GM12878 (cell line): ENCODE data around the gene TSHR. TPM values are rescaled to one million over a fixed set of nuclear protein-coding genes. Genes with fewer than 3 reads are reported as not detected.

Experiments used
- ATF2 ChIP-seq: IDR thresholded peaks from 2 replicates; pipeline ENCODE4 v1.6.1; 2012; ENCODE audit warnings: low read length, inconsistent platforms
- ATF3 ChIP-seq: IDR thresholded peaks from 2 replicates; pipeline ENCODE4 v1.6.1; 2011; ENCODE audit warnings: low read depth, mild to moderate bottlenecking, low read length, moderate library complexity, borderline replicate concordance; ENCODE audit errors: extremely low read depth
- BCLAF1 ChIP-seq: fragments of 450-650 bp; IDR thresholded peaks from 2 replicates; pipeline ENCODE4 v1.6.1; 2017; ENCODE audit warnings: antibody characterized with exemption, mild to moderate bottlenecking, moderate library complexity
- BRCA1 ChIP-seq: IDR thresholded peaks from 2 replicates; pipeline ENCODE4 v1.6.1; 2011; ENCODE audit warnings: low read depth, low read length, improper control_type of control experiment
- CBFB ChIP-seq: IDR thresholded peaks from 2 replicates; pipeline ENCODE4 v1.6.1; 2016; ENCODE audit warnings: antibody characterized with exemption, low read depth
- CHD2 ChIP-seq: IDR thresholded peaks from 2 replicates; pipeline ENCODE4 v1.6.1; 2011; ENCODE audit warnings: low read depth, low read length, improper control_type of control experiment, borderline replicate concordance
- CHD4 ChIP-seq: fragments of 200-600 bp; sonication (generic); IDR thresholded peaks from 2 replicates; pipeline ENCODE4 v1.6.1; 2016; ENCODE audit warnings: mild to moderate bottlenecking
- E2F8 ChIP-seq: fragments of 450-650 bp; IDR thresholded peaks from 2 replicates; pipeline ENCODE4 v1.6.1; 2018; ENCODE audit warnings: mild to moderate bottlenecking, low read depth, moderate library complexity; ENCODE audit not compliant: partially characterized antibody
- EP300 ChIP-seq, 2 experiments: fragments of 150-350 bp in 1 of 2; IDR thresholded peaks; 2 replicates each; pipeline ENCODE4 v1.6.1; 2011 to 2012; ENCODE audit warnings: low read depth in 2 of 2, low read length in 2 of 2, borderline replicate concordance in 1 of 2, improper control_type of control experiment in 1 of 2, inconsistent platforms in 1 of 2; ENCODE audit not compliant: control insufficient read depth in 1 of 2
- JUNB ChIP-seq: IDR thresholded peaks from 2 replicates; pipeline ENCODE4 v1.6.1; 2016; ENCODE audit warnings: antibody characterized with exemption, mild to moderate bottlenecking
- MAX ChIP-seq: IDR thresholded peaks from 2 replicates; pipeline ENCODE4 v1.6.1; 2012; ENCODE audit warnings: low read depth, low read length, improper control_type of control experiment
- NBN ChIP-seq: fragments of 450-650 bp; IDR thresholded peaks from 2 replicates; pipeline ENCODE4 v1.6.1; 2016
- PML ChIP-seq: IDR thresholded peaks from 2 replicates; pipeline ENCODE4 v1.6.1; 2012; ENCODE audit warnings: low read length, inconsistent platforms
- RAD51 ChIP-seq: fragments of 450-650 bp; IDR thresholded peaks from 2 replicates; pipeline ENCODE4 v1.6.1; 2016; ENCODE audit warnings: moderate library complexity, mild to moderate bottlenecking, inconsistent platforms
- RELB ChIP-seq: fragments of 450-650 bp; IDR thresholded peaks from 2 replicates; pipeline ENCODE4 v1.6.1; 2017; ENCODE audit warnings: low read depth, mild to moderate bottlenecking, moderate library complexity
- RFX5 ChIP-seq: IDR thresholded peaks from 2 replicates; pipeline ENCODE4 v1.6.1; 2011; ENCODE audit warnings: low read depth, low read length, improper control_type of control experiment
- SIN3A ChIP-seq: IDR thresholded peaks from 2 replicates; pipeline ENCODE4 v1.6.1; 2012; ENCODE audit warnings: low read depth, low read length, improper control_type of control experiment
- STAT3 ChIP-seq: IDR thresholded peaks from 2 replicates; pipeline ENCODE4 v1.6.1; 2011; ENCODE audit warnings: low read depth, low read length, improper control_type of control experiment
- ZNF384 ChIP-seq: IDR thresholded peaks from 2 replicates; pipeline ENCODE4 v1.6.1; 2012; ENCODE audit warnings: low read depth, mild to moderate bottlenecking, low read length, improper control_type of control experiment, borderline replicate concordance
- polyA plus RNA-seq, 11 experiments: library from polyadenylated mRNA; depleted of rRNA in 4 of 11; unstranded in 6 of 11; stranded (reverse) in 5 of 11; fragments of >200 nt; fragmentation: Nextera tagmentation in 4 of 11; fragmentation: Illumina TruSeq in 1 of 11; extraction: Ambion mirVana in 4 of 11; extraction: Trizol in 1 of 11; gene quantifications; 1 replicate in 1 of 11; 2 replicates in 10 of 11; pipeline versions ENCODE4 v1.2.1 to v1.2.3, GENCODE V29; 2011 to 2016; ENCODE audit warnings: inconsistent platforms in 2 of 11, missing spikeins in 2 of 11, low read depth in 1 of 11
- total RNA-seq, 4 experiments: library from RNA; depleted of rRNA in 3 of 4; stranded (reverse); fragments of >200 nt in 3 of 4; fragmentation: Illumina TruSeq in 1 of 4; extraction: Trizol in 1 of 4; gene quantifications; 2 replicates each; pipeline versions ENCODE4 v1.2.1 to v1.2.3, GENCODE V29; 2013 to 2021

The TSHR gene
- total and polyA plus RNA-seq, 10 of the 15 experiments (the other 5 are each of a cell fraction or from before 2014, with no cell fraction given) = 0.06 to 0.31 TPM; not detected in 8

GRCh38 chr14:81170104-81170828 lies 214.8 kb downstream of the TSHR start (continued):
- TF ChIP-seq SIN3A (no peak), STAT3 (no peak), CBFB (peak; percentile 58), ATF3 (no peak), ZNF384 (no peak), JUNB (peak; percentile 54), BCLAF1 (no peak), RFX5 (no peak; the same call in 1 of the 2 replicates), RELB (peak; percentile 51), MAX (no peak), CHD4 (no peak), ATF2 (no peak), PML (peak; percentile 67; the same call in 1 of the 2 replicates), CHD2 (no peak), NBN (peak; percentile 94), RAD51 (no peak), E2F8 (no peak), EP300 (IDR thresholded peaks at IDR 0.05; ENCODE audit: borderline replicate concordance in 1 of 2, control insufficient read depth in 1 of 2, low read depth in 2 of 2, low read length in 2 of 2) (no peak), BRCA1 (no peak)
